Ascending aorta (tissue), 2 donors: ENCODE measurements around the gene DRAM1. TPM values are rescaled to one million over a fixed set of nuclear protein-coding genes. Genes with fewer than 3 reads are reported as not detected.

Experiments used
- DNase-seq, 2 donors: peaks; one replicate each; pipeline ENCODE4 v3.0.0-alpha.2; 2019; ENCODE audit warnings: low spot score in 2 of 2
- H3K27ac ChIP-seq, 2 donors: fragments of 200-600 bp; sonication (generic); one replicate each; pipeline ENCODE4 v1.5.1; 2016 to 2017; ENCODE audit warnings: mild to moderate bottlenecking in 1 of 2
- H3K27me3 ChIP-seq: fragments of 200-600 bp; sonication (generic); one replicate; pipeline ENCODE4 v1.5.1; 2017
- H3K36me3 ChIP-seq, 2 donors: fragments of 200-600 bp; sonication (generic); one replicate each; pipeline ENCODE4 v1.5.1; 2016
- H3K4me1 ChIP-seq, 2 donors: fragments of 200-600 bp; sonication (generic); one replicate each; pipeline ENCODE4 v1.5.1; 2016 to 2017; ENCODE audit warnings: mild to moderate bottlenecking in 1 of 2
- H3K4me3 ChIP-seq, 2 donors: fragments of 200-600 bp; sonication (generic); one replicate each; pipeline ENCODE4 v1.5.1; 2016 to 2017; ENCODE audit warnings: mild to moderate bottlenecking in 1 of 2
- H3K9me3 ChIP-seq, 2 donors: fragments of 200-600 bp; sonication (generic); one replicate each; pipeline ENCODE4 v1.5.1; 2016
- intact Hi-C: fragments of 100-400 bp; cut with DNase I; formaldehyde crosslinking; loops from one replicate; pipeline ENCODE4 v1.15.1; 2023
- total RNA-seq: library from RNA; depleted of rRNA; stranded (reverse); fragments of >200 nt; gene quantifications from one replicate; pipeline ENCODE4 v1.1.0, GENCODE V29; 2016
- TF ChIP-seq, protein P1 (sequence below), 3 experiments: fragments of 200-600 bp in 2 of 3; fragments of 450-650 bp in 1 of 3; sonication (generic) in 2 of 3; IDR thresholded peaks; one replicate each; pipeline ENCODE4 v1.5.1; 2016 to 2019; ENCODE audit warnings: antibody characterized with exemption in 3 of 3, mild to moderate bottlenecking in 1 of 3, moderate library complexity in 1 of 3

DRAM1 gene
- total RNA-seq, 1 donor from 2014 or later: 8.8 TPM

DNA sequence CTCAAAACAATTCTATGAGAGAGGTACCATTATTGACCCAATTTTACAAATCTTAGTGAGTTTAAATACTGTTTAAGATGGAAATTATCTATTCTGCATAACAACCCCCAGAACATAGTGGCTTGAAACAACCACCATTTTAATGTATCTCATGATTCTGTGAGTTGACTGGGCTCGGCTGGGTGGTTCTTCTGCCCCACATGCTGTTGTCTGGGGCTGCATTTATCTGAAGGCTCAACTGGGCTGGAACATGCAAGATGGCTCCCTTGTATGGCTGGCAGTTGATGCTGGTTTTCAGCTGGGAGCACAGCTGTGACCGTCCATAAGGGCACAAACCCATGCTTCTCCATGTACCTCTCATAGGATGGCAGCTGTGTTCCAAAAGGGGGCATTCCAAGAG, 82.2 kb downstream of the DRAM1 start:
- Histone ChIP-seq H3K36me3 (no peaks in the 10 kb centered on the region), H3K4me1 (no peaks in the 10 kb centered on the region), H3K27ac (no peak overlapping the region), H3K4me3 (no peak overlapping the region), H3K9me3 (no peaks in the 10 kb centered on the region), H3K27me3 (no peaks in the 10 kb centered on the region)
- no peak for DNase-seq
- intact Hi-C loops: no loop called here
- TF ChIP-seq, protein P1, sequence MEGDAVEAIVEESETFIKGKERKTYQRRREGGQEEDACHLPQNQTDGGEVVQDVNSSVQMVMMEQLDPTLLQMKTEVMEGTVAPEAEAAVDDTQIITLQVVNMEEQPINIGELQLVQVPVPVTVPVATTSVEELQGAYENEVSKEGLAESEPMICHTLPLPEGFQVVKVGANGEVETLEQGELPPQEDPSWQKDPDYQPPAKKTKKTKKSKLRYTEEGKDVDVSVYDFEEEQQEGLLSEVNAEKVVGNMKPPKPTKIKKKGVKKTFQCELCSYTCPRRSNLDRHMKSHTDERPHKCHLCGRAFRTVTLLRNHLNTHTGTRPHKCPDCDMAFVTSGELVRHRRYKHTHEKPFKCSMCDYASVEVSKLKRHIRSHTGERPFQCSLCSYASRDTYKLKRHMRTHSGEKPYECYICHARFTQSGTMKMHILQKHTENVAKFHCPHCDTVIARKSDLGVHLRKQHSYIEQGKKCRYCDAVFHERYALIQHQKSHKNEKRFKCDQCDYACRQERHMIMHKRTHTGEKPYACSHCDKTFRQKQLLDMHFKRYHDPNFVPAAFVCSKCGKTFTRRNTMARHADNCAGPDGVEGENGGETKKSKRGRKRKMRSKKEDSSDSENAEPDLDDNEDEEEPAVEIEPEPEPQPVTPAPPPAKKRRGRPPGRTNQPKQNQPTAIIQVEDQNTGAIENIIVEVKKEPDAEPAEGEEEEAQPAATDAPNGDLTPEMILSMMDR (IDR thresholded peaks at IDR 0.05): no peak

DNA sequence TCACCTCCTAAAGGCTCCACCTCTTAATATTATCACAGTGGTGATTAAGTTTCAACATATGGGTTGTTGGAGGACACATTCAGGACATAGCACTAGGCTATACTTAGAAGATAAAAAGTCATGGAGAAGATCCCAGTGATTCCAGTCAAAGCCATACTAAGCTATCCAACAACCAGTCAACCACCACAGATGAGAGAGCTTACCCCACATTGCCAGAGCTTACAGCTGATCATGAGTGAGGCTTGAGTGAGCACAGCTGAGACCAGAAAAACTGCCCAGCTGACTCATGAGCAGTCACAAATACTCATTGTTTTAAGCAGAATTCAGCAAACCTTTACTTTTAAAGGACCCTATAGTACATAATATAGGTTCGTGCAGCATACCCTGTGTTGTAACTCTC, 85.1 kb downstream of the DRAM1 start:
- Histone ChIP-seq H3K4me3 (no peak overlapping the region), H3K4me1 (no peaks in the 10 kb centered on the region), H3K27me3 (no peaks in the 10 kb centered on the region), H3K27ac (no peak overlapping the region), H3K36me3 (no peaks in the 10 kb centered on the region), H3K9me3 (no peaks in the 10 kb centered on the region)
- TF ChIP-seq, protein P1 (IDR thresholded peaks at IDR 0.05): no peak
- no peak for DNase-seq
- intact Hi-C loops: no loop called here

DNA sequence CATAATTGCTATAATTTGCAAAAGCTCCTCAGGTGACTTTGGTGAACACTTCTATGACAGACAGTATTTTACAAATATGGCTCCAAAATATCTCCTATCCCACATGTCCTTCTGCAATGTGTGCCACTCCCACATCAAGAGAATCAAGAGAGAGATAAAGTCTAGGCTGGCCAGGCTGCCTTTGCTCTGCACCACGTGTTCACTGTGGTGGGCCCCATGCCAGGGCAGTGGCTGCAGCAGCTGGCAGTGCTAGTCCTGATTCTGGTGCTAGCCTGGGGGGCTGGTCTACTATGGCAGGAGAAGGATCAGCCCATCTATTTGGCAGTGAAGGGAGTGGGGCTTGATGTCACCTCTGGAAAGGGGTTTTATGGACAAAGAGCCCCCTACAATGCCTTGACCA, 86.3 kb downstream of the DRAM1 start:
- DNase-seq: no peak
- Histone ChIP-seq H3K36me3 (no peaks in the 10 kb centered on the region), H3K4me1 (no peaks in the 10 kb centered on the region), H3K27ac (no peak overlapping the region), H3K4me3 (no peak overlapping the region), H3K9me3 (no peaks in the 10 kb centered on the region), H3K27me3 (no peaks in the 10 kb centered on the region)
- TF ChIP-seq, protein P1 (IDR thresholded peaks at IDR 0.05): no peak
- intact Hi-C loops: no loop called here

DNA sequence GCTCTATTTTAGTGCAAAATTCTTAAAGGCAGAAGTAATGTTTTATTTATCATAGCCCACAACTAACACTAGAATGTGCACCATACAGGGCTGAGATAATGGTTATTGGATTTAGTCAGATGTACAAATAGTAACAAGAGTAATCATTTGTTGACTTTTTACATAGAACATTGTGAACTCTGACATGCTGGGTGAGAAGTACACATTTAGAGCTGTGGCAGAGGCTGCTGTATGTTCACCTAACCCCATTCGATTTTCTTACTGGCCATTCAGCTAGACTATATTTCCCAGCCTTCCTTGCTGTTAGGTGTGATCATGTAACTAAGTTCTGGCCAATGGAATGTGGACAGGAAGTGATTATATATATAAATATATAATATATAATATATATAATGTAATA, 89.1 kb downstream of the DRAM1 start:
- H3K4me3 ChIP-seq: no peak overlapping the region
- intact Hi-C loops: no loop called here
- DNase-seq: no peak
- no peak overlapping the region for H3K27ac ChIP-seq
- H3K27me3 ChIP-seq: no peaks in the 10 kb centered on the region
- H3K36me3 ChIP-seq: no peaks in the 10 kb centered on the region
- no peaks in the 10 kb centered on the region for H3K9me3 ChIP-seq
- TF ChIP-seq, protein P1 (IDR thresholded peaks at IDR 0.05): no peak
- no peaks in the 10 kb centered on the region for H3K4me1 ChIP-seq

DNA sequence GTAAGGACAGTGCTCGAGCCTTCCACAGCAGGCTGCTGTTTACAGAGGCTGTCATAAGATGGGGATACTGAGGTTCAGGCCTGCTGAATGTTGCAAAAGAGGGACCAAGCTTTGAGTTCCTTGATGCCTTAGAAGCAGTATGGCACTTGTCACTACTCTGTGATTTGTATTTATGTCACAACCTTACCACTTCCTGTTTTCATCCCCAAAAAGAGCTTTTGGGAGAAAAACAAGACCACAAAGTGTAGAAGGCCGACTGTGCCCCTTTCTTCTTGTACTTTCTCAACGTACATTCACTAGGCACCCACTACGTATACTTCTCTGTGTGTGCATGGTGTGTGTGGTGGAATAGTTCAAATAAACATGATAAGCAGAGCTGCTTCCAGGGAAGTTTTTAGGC, 90.1 kb downstream of the DRAM1 start:
- intact Hi-C loops: no loop called here

More for the DNA sequence above, 90.1 kb downstream of the DRAM1 start:
- no peaks in the 10 kb centered on the region for H3K36me3 ChIP-seq
- no peaks in the 10 kb centered on the region for H3K27me3 ChIP-seq
- no peak overlapping the region for H3K4me3 ChIP-seq
- TF ChIP-seq, protein P1 (IDR thresholded peaks at IDR 0.05): no peak
- H3K4me1 ChIP-seq: no peaks in the 10 kb centered on the region
- no peak overlapping the region for H3K27ac ChIP-seq
- H3K9me3 ChIP-seq: no peaks in the 10 kb centered on the region
- DNase-seq: no peak
